Neuron (in vitro differentiated cells): ENCODE data around the gene C1orf174.
"Not testable (repeated sequence)": the region's sequence is repeated elsewhere in the genome, so short reads cannot be mapped to it uniquely, and the experiment has no call there.

ENCODE experiments used
- H2AFZ ChIP-seq: one replicate; pipeline ENCODE4 v1.6.1; 2013; ENCODE audit warnings: low read depth, mild to moderate bottlenecking, inconsistent platforms, low read length, moderate library complexity
- H3K27me3 ChIP-seq: one replicate; pipeline ENCODE4 v1.6.1; 2013; ENCODE audit warnings: low read length; ENCODE audit not compliant: insufficient read depth
- H3K36me3 ChIP-seq: one replicate; pipeline ENCODE4 v1.6.1; 2013; ENCODE audit warnings: low read length; ENCODE audit not compliant: insufficient read depth
- H3K4me1 ChIP-seq: one replicate; pipeline ENCODE4 v1.6.1; 2013; ENCODE audit warnings: low read length; ENCODE audit not compliant: insufficient read depth
- H3K4me3 ChIP-seq: 2 replicates; pipeline ENCODE4 v1.5.1; 2013; ENCODE audit warnings: mild to moderate bottlenecking, low read length, moderate library complexity
- H3K9me3 ChIP-seq: one replicate; pipeline ENCODE4 v1.6.1; 2013; ENCODE audit warnings: low read length

C1orf174 gene

GRCh38 chr1:3922201-3922725 is 22.2 kb upstream of the C1orf174 start:
- no peak overlapping the region for H2AFZ ChIP-seq
- H3K4me3 ChIP-seq: no peak overlapping the region
- H3K9me3 ChIP-seq: peaks cover 3% of the 10 kb centered on the region
- no peaks in the 10 kb centered on the region for H3K36me3 ChIP-seq
- H3K4me1 ChIP-seq: no peaks in the 10 kb centered on the region
- H3K27me3 ChIP-seq: peaks cover 39% of the 10 kb centered on the region

GRCh38 chr1:3921765-3922164 is 21.7 kb upstream of the C1orf174 start:
- no peak overlapping the region for H3K4me3 ChIP-seq
- peaks cover 3% of the 10 kb centered on the region for H3K9me3 ChIP-seq
- H2AFZ ChIP-seq: no peak overlapping the region
- peaks cover 40% of the 10 kb centered on the region for H3K27me3 ChIP-seq
- H3K36me3 ChIP-seq: no peaks in the 10 kb centered on the region
- no peaks in the 10 kb centered on the region for H3K4me1 ChIP-seq

- no peaks in the 10 kb centered on the region for H3K36me3 ChIP-seq
- no peak overlapping the region for H3K4me3 ChIP-seq
- H3K27me3 ChIP-seq: peaks cover 39% of the 10 kb centered on the region
- H2AFZ ChIP-seq: no peak overlapping the region
- H3K9me3 ChIP-seq: peaks cover 3% of the 10 kb centered on the region
- no peaks in the 10 kb centered on the region for H3K4me1 ChIP-seq
Measured at GRCh38 chr1:3919706-3920105, 19.6 kb upstream of the C1orf174 start.

- Histone ChIP-seq H2AFZ (no peak overlapping the region), H3K4me1 (no peaks in the 10 kb centered on the region), H3K4me3 (no peak overlapping the region), H3K36me3 (no peaks in the 10 kb centered on the region), H3K27me3 (peaks cover 36% of the 10 kb centered on the region), H3K9me3 (peaks cover 3% of the 10 kb centered on the region)
Measured at GRCh38 chr1:3918966-3919611, 19.0 kb upstream of the C1orf174 start.

- H3K27me3 ChIP-seq: peaks cover 31% of the 10 kb centered on the region
- H3K36me3 ChIP-seq, H2AFZ ChIP-seq, H3K9me3 ChIP-seq, H3K4me3 ChIP-seq, H3K4me1 ChIP-seq: not testable (repeated sequence)
Measured at GRCh38 chr1:3918359-3918758, 18.3 kb upstream of the C1orf174 start.

DNA sequence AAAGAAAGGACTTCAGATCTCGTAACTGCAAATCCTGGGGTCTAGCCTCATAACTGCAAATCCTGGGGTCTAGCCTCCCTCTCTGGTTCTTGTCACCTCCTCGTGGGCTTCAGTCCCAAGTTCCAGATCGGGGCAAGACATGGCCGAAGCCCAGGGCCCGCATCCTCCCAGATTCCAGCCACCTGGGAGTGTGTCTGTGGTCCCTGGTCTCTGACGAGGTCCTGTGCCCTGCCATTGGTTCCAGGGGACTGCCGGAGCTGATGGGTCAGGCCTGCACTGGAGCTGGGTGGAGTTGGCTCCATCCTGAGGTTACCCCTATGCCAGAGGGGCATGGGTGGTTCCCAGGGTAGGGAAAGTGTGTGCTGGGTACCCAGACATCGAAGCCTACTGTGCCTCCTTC is 17.7 kb upstream of the C1orf174 start:
- Histone ChIP-seq H3K9me3 (peaks cover 3% of the 10 kb centered on the region), H3K4me3 (no peak overlapping the region)

DNA sequence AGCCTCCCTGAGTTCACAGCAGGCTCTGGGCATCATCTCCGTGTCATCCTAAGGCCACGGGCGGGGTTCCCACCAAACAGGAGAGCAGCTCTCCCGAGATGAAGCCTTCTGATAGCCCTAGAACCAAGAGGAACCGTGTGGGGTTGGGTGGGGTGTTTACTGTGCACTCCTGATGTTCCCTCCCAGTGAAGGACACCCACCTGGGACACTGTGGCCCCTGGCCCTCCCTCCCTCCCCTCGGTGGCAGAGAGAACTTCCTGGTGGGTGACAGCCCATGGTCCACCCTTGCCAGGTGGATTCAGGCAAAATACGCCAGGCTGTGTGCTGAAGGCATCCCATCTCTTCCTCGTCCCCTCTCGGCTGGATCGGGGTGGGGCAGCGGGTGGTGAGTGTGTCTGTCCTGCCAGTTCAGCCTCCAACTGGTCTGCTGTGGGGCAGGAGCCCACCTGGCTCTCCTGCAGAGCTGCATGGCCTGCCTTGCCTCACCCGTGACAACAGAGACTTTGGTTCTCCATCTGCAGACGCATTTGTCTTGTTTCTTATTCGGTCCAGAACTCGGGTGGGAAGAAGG is 15.6 kb upstream of the C1orf174 start:
- Histone ChIP-seq H3K27me3 (peaks cover 19% of the 10 kb centered on the region), H3K9me3 (peaks cover 3% of the 10 kb centered on the region), H3K4me3 (no peak overlapping the region), H3K4me1 (peaks cover 5% of the 10 kb centered on the region), H2AFZ (no peak overlapping the region), H3K36me3 (no peaks in the 10 kb centered on the region)

More for the DNA sequence above, 17.7 kb upstream of the C1orf174 start:
- no peak overlapping the region for H2AFZ ChIP-seq
- H3K27me3 ChIP-seq: peaks cover 28% of the 10 kb centered on the region
- H3K4me1 ChIP-seq: no peaks in the 10 kb centered on the region
- no peaks in the 10 kb centered on the region for H3K36me3 ChIP-seq

- Histone ChIP-seq H3K36me3 (no peaks in the 10 kb centered on the region), H3K4me1 (peaks cover 10% of the 10 kb centered on the region), H3K4me3 (no peak overlapping the region), H3K9me3 (peaks cover 3% of the 10 kb centered on the region), H3K27me3 (peaks cover 19% of the 10 kb centered on the region), H2AFZ (no peak overlapping the region)
Measured at GRCh38 chr1:3914911-3915310, 14.8 kb upstream of the C1orf174 start.

DNA sequence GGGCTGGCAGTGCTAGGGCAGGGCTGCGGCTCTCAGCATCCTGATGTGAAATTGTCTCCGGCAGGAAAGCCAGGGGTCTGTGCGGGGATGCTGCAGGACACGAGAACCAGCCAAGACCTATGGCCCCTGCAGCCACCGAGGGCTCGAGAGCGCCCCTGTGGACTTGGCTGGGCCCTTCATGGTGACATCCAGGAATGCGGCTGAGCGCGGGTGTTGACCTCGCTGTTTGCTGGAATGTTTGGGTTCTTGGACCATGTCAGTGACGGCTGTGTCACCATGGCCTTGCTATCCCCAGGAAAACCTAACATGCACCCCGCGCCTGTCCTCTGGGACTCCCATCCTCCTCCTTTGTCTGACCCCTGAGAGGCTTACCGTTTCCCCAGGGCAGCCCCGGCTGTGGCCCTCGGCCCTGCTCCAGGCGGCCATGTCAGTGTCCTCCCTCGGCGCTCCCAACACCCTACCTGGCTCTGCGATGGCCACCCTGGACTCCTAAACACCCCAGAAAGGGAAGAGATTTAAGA is 14.3 kb upstream of the C1orf174 start:
- no peaks in the 10 kb centered on the region for H3K36me3 ChIP-seq
- peaks cover 15% of the 10 kb centered on the region for H3K4me1 ChIP-seq
- H2AFZ ChIP-seq: no peak overlapping the region
- H3K4me3 ChIP-seq: no peak overlapping the region
- peaks cover 17% of the 10 kb centered on the region for H3K27me3 ChIP-seq
- H3K9me3 ChIP-seq: peaks cover 3% of the 10 kb centered on the region

DNA sequence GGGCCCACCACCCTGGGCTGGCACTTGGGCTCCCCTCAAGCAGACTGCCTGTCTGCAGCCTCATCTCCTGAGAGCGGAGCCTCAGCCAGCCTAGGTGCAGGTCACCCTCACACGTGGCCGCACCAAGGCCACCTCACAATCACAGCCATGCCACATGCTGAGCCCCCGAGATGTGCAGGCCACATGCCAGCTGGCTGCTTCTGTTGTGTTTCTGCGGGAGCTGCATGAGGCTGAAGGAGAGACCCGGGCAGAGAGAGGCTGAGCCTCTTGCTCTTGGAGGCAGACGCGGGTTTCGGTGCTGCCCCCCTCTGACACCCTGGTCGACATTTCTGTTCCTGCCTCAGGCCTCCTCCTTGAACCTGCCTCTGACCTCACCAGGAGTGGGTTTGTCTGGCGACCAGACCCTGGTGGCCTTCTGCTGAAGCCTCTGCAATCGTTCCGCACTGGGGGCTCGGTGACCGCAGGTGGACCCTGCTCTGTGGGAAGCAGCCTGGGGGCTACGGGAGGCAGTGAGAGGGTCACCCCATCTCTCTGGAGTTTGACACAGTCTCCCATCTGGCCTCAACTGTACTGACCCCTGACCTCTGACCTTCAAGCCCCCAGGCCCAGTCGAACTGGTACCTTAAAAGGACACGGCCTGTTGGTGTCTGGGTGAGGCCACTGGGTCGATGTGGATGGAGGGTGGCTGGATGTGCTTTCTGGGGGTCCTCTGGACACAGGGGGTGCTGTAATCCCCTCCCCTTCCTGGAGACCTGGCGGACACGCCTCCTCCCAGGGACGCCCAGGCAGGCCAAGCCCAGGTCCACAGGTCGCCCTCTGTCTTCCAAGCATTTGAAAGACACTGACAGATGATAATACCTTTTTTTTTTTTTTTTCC is 13.0 kb upstream of the C1orf174 start:
- Histone ChIP-seq H3K4me1 (peaks cover 25% of the 10 kb centered on the region), H3K4me3 (no peak overlapping the region), H3K9me3 (peaks cover 2% of the 10 kb centered on the region), H3K36me3 (no peaks in the 10 kb centered on the region), H3K27me3 (peaks cover 11% of the 10 kb centered on the region), H2AFZ (no peak overlapping the region)

- no peak overlapping the region for H2AFZ ChIP-seq
- no peak overlapping the region for H3K4me3 ChIP-seq
- peaks cover 25% of the 10 kb centered on the region for H3K4me1 ChIP-seq
- H3K36me3 ChIP-seq: no peaks in the 10 kb centered on the region
- no peaks in the 10 kb centered on the region for H3K9me3 ChIP-seq
- peaks cover 6% of the 10 kb centered on the region for H3K27me3 ChIP-seq
Measured at GRCh38 chr1:3911981-3912808, 12.1 kb upstream of the C1orf174 start.
